Osteoblast (primary cell): ENCODE measurements around the gene EDIL3. TPM values are rescaled to one million over a fixed set of nuclear protein-coding genes. Genes with fewer than 3 reads are reported as not detected.

ENCODE experiments used
- DNase-seq: peaks from one replicate; pipeline ENCODE4 v3.0.0; 2011; ENCODE audit warnings: low spot score, mixed read lengths; ENCODE audit not compliant: insufficient read length; ENCODE audit errors: missing footprints
- H2AFZ ChIP-seq: 2 replicates; pipeline ENCODE4 v1.6.0; 2011; ENCODE audit warnings: mild to moderate bottlenecking, low read length
- H3K27ac ChIP-seq: 2 replicates; pipeline ENCODE4 v1.5.1; 2011; ENCODE audit warnings: mild to moderate bottlenecking, low read depth, low read length, moderate library complexity
- H3K27me3 ChIP-seq: 2 replicates; pipeline ENCODE4 v1.6.0; 2012; ENCODE audit warnings: mild to moderate bottlenecking, control low read depth, inconsistent platforms, low read length, moderate library complexity; ENCODE audit not compliant: insufficient read depth
- H3K36me3 ChIP-seq: 2 replicates; pipeline ENCODE4 v1.5.1; 2011; ENCODE audit warnings: mild to moderate bottlenecking, low read length, control low read depth, moderate library complexity; ENCODE audit not compliant: insufficient read depth
- H3K4me1 ChIP-seq: 2 replicates; pipeline ENCODE4 v1.5.1; 2011; ENCODE audit warnings: mild to moderate bottlenecking, low read length, control low read depth, moderate library complexity; ENCODE audit not compliant: insufficient read depth
- H3K4me2 ChIP-seq: 2 replicates; pipeline ENCODE4 v1.6.0; 2011; ENCODE audit warnings: mild to moderate bottlenecking, low read length; ENCODE audit not compliant: insufficient read depth
- H3K4me3 ChIP-seq: fragments of 200-600 bp; sonication (generic); 3 replicates; pipeline ENCODE4 v1.5.1; 2012; ENCODE audit warnings: mild to moderate bottlenecking, low read length, inconsistent platforms; ENCODE audit not compliant: insufficient read depth
- H3K79me2 ChIP-seq: 2 replicates; pipeline ENCODE4 v1.6.0; 2012; ENCODE audit warnings: mild to moderate bottlenecking, low read length, control low read depth, inconsistent platforms; ENCODE audit not compliant: insufficient read depth
- H3K9me3 ChIP-seq: 2 replicates; pipeline ENCODE4 v1.5.1; 2011; ENCODE audit warnings: low read depth, low read length, control low read depth
- H4K20me1 ChIP-seq: 2 replicates; pipeline ENCODE4 v1.6.0; 2012; ENCODE audit warnings: mild to moderate bottlenecking, low read length, control low read depth; ENCODE audit not compliant: insufficient read depth
- total RNA-seq: library from RNA; depleted of rRNA; stranded (reverse); fragments of >200 nt; gene quantifications from 2 replicates; pipeline ENCODE4 v1.2.3, GENCODE V29; 2012
- TF ChIP-seq, protein P1 (sequence below): IDR thresholded peaks from 2 replicates; pipeline ENCODE4 v1.5.1; 2011; ENCODE audit warnings: mild to moderate bottlenecking, low read depth, low read length, moderate library complexity; ENCODE audit errors: extremely low read depth

Gene EDIL3
- total RNA-seq, 1 donor = 366 TPM

DNA sequence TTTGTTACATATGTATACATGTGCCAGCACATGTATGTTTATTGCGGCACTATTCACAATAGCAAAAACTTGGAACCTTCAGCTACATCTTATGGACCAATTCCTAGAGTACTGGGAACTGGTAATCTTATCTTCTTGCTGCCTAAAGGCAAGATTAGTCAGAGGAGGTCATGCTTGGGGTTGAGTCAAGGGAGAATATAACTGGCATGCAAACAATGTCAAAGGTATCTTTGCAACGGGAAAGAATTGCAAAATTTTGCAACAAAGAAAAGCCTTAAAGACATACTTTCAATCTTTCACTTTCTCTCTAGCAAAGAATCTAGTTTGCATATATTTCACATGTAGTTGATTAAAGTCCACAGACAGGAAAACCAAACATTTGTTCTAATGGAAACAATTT, 145.2 kb downstream of the EDIL3 start:
- Histone ChIP-seq H3K27me3 (no peaks in the 10 kb centered on the region), H3K36me3 (no peaks in the 10 kb centered on the region), H3K4me2 (peak overlapping the region; percentile 53), H3K4me3 (no peak overlapping the region), H3K9me3 (no peaks in the 10 kb centered on the region), H3K27ac (peak overlapping the region; percentile 0), H3K4me1 (peaks cover 41% of the 10 kb centered on the region), H3K79me2 (peaks cover 14% of the 10 kb centered on the region), H2AFZ (no peak overlapping the region), H4K20me1 (no peaks in the 10 kb centered on the region)
- TF ChIP-seq, protein P1, sequence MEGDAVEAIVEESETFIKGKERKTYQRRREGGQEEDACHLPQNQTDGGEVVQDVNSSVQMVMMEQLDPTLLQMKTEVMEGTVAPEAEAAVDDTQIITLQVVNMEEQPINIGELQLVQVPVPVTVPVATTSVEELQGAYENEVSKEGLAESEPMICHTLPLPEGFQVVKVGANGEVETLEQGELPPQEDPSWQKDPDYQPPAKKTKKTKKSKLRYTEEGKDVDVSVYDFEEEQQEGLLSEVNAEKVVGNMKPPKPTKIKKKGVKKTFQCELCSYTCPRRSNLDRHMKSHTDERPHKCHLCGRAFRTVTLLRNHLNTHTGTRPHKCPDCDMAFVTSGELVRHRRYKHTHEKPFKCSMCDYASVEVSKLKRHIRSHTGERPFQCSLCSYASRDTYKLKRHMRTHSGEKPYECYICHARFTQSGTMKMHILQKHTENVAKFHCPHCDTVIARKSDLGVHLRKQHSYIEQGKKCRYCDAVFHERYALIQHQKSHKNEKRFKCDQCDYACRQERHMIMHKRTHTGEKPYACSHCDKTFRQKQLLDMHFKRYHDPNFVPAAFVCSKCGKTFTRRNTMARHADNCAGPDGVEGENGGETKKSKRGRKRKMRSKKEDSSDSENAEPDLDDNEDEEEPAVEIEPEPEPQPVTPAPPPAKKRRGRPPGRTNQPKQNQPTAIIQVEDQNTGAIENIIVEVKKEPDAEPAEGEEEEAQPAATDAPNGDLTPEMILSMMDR = no peak
- peak; percentile 37 for DNase-seq

DNA sequence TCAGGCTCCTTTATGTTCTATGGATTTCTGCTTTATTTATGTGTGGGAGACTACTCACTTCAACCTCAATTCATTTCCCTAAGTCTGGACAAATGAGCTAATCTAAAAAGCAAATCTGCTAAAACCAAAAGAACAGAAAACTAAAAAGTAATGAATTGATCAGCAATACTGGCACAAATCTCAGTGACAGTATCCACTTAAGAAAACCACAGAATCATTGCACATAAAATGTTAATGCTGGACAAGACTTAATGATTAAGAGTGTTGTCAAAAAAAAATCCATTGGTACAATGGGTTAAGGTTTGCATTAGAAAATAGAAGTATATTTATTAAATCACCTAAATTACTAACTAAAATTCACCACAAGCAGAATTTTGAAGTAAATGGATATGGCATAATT, 147.6 kb downstream of the EDIL3 start:
- Histone ChIP-seq H3K4me1 (peaks cover 23% of the 10 kb centered on the region), H3K27me3 (no peaks in the 10 kb centered on the region), H3K4me2 (no peak overlapping the region), H4K20me1 (no peaks in the 10 kb centered on the region), H3K36me3 (no peaks in the 10 kb centered on the region), H3K27ac (no peak overlapping the region), H3K79me2 (peaks cover 17% of the 10 kb centered on the region), H3K9me3 (no peaks in the 10 kb centered on the region), H3K4me3 (no peak overlapping the region), H2AFZ (no peak overlapping the region)
- TF ChIP-seq, protein P1 = no peak
- DNase-seq = no peak

DNA sequence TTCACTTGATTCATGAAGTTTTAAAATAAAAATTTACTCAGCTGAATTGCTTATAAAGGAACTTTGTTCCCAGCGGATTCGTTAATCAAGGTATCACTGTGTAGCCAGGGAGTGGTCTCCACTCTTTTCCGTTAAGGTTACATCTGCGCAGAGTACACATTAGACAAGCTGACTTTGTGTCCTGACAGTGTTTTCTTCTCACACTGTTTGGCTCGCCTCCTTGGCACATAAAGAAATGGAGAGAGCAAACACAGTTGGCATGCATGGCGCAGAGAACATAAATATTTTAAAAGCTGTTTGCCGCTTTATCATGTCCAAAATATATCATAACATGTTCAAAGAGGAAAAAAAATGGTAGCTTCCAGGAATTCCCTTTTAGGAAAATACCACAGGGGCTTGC, 153.2 kb downstream of the EDIL3 start:
- no peaks in the 10 kb centered on the region for H4K20me1 ChIP-seq
- no peaks in the 10 kb centered on the region for H3K9me3 ChIP-seq

DNA sequence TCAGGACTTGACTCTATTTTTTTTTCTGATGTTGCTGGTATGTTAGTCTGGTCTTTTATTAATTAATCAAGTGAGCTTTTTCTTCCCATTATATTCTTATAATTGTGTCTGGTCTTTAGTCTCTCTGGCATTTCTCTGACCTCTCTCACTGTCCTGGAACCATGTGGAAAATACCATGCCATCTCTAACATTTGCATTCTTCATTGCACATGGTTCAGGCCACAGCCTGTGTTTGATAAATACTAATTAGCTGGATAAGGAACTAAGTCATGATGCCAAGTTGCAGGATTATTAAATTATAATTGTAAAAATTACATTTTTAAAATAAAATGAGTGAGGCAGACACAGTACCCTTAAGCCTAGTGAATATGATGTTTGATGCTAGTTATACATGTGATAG, 155.6 kb downstream of the EDIL3 start:
- no peak overlapping the region for H3K27ac ChIP-seq
- H3K4me3 ChIP-seq = no peak overlapping the region
- H2AFZ ChIP-seq = no peak overlapping the region
- H4K20me1 ChIP-seq = no peaks in the 10 kb centered on the region
- no peak overlapping the region for H3K4me2 ChIP-seq
- TF ChIP-seq, protein P1 = no peak
- peaks cover 16% of the 10 kb centered on the region for H3K79me2 ChIP-seq
- H3K36me3 ChIP-seq = peaks cover 3% of the 10 kb centered on the region
- no peaks in the 10 kb centered on the region for H3K27me3 ChIP-seq
- peaks cover 13% of the 10 kb centered on the region for H3K4me1 ChIP-seq
- DNase-seq = no peak
- no peaks in the 10 kb centered on the region for H3K9me3 ChIP-seq

More for the DNA sequence above, 153.2 kb downstream of the EDIL3 start:
- Histone ChIP-seq H3K79me2 (peaks cover 19% of the 10 kb centered on the region), H3K4me3 (no peak overlapping the region), H3K36me3 (peaks cover 3% of the 10 kb centered on the region), H3K27ac (no peak overlapping the region), H2AFZ (no peak overlapping the region), H3K4me1 (peaks cover 13% of the 10 kb centered on the region), H3K4me2 (no peak overlapping the region), H3K27me3 (no peaks in the 10 kb centered on the region)
- no peak for DNase-seq
- TF ChIP-seq, protein P1 = no peak
